ENCODE data around the gene MACROD2. TPM values are rescaled to one million over a fixed set of nuclear protein-coding genes. Genes with fewer than 3 reads are reported as not detected.

MACROD2 gene
- total RNA-seq, 4 donors from 2014 or later: 2.1 to 28.1 (median 12.6) TPM

GRCh38 chr20:15919118-15919517, 1923.8 kb downstream of the MACROD2 start:
- TF ChIP-seq POLR2A (IDR thresholded peaks at IDR 0.05) (no peak), CTCF (IDR thresholded peaks at IDR 0.05) (no peak)

DNA sequence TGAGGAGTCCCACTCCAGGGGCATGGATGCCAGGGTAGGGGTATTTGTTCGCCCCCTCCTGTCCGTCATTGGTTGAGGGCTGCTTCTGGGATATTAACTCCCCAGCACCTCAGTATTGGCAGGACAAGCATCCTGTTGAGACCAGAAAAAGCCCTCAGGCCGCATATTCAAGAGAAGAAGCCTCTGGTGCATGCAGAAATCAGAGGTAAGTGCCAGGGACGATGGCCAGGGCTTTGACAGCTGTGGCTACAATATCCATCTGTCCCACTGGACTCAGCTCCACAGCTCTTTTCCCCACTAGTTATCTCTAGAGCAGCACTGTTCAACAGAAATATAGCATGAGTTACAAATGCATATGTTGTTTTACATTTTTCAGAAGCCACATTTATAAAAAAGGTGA, 1926.6 kb downstream of the MACROD2 start:
- Histone ChIP-seq H3K9me3 (no peaks in the 10 kb centered on the region), H3K27me3 (no peaks in the 10 kb centered on the region), H3K4me3 (no peak overlapping the region), H3K36me3 (no peaks in the 10 kb centered on the region), H3K4me1 (no peaks in the 10 kb centered on the region), H3K27ac (no peak overlapping the region)
- DNase-seq: no peak
- TF ChIP-seq CTCF (IDR thresholded peaks at IDR 0.05): no peak
- TF ChIP-seq POLR2A (IDR thresholded peaks at IDR 0.05): no peak
- intact Hi-C loops (cut with DNase I; ENCODE audit: low total_unique reads): no loop called here

More at GRCh38 chr20:15919118-15919517, 1923.8 kb downstream of the MACROD2 start:
- H3K4me3 ChIP-seq: no peak overlapping the region
- intact Hi-C loops (cut with DNase I; ENCODE audit: low total_unique reads): no loop called here
- H3K4me1 ChIP-seq: no peaks in the 10 kb centered on the region
- no peak for DNase-seq
- H3K27ac ChIP-seq: no peak overlapping the region
- no peaks in the 10 kb centered on the region for H3K9me3 ChIP-seq
- H3K27me3 ChIP-seq: no peaks in the 10 kb centered on the region
- no peaks in the 10 kb centered on the region for H3K36me3 ChIP-seq

GRCh38 chr20:15922556-15922955, 1927.2 kb downstream of the MACROD2 start:
- Histone ChIP-seq H3K27me3 (no peaks in the 10 kb centered on the region), H3K36me3 (no peaks in the 10 kb centered on the region), H3K27ac (no peak overlapping the region), H3K4me3 (no peak overlapping the region), H3K9me3 (no peaks in the 10 kb centered on the region), H3K4me1 (no peaks in the 10 kb centered on the region)
- no peak for TF ChIP-seq CTCF (IDR thresholded peaks at IDR 0.05)
- TF ChIP-seq POLR2A (IDR thresholded peaks at IDR 0.05): no peak
- DNase-seq: no peak
- intact Hi-C loops (cut with DNase I; ENCODE audit: low total_unique reads): no loop called here

DNA sequence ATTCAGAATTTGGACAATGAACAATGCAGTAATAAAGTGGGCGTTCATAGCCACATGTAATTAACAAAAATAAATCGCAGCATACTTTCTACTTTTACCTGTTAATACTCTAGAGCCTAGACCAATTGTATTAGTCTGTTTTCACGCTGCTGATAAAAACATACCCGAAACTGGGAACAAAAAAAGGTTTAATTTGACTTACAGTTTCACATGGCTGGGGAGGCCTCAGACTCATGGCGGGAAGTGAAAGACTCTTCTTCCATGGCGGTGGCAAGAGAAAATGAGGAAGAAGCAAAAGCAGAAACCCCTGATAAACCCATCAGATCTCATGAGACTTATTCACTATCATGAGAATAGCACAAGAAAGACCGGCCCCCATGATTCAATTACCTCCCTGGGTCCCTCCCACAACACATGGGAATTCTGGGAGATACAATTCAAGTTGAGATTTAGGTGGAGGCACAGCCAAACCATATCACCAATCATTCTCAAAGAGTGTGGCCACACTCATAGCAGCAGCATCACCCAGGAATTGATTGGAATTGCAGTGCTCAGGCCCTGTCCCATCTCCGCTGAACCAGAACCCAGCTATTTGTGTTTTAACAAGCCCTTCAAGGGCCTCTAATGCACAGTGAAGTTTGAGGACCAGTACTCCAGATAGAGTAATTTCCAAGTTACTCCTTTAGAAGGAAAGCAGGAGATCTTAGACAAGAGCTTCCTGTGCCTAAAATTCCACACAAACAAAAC, 1927.9 kb downstream of the MACROD2 start:
- intact Hi-C loops (cut with DNase I; ENCODE audit: low total_unique reads): no loop called here

More for the DNA sequence above, 1927.9 kb downstream of the MACROD2 start:
- TF ChIP-seq POLR2A (IDR thresholded peaks at IDR 0.05): no peak
- no peak for TF ChIP-seq CTCF (IDR thresholded peaks at IDR 0.05)
- Histone ChIP-seq H3K36me3 (no peaks in the 10 kb centered on the region), H3K4me3 (no peak overlapping the region), H3K27ac (no peak overlapping the region), H3K9me3 (no peaks in the 10 kb centered on the region), H3K4me1 (no peaks in the 10 kb centered on the region), H3K27me3 (no peaks in the 10 kb centered on the region)
- no peak for DNase-seq

Measured in uterus (tissue), 4 donors.